Progenitor cell of endocrine pancreas (in vitro differentiated cells): ENCODE data around the gene KRT79. TPM values are rescaled to one million over a fixed set of nuclear protein-coding genes. Genes with fewer than 3 reads are reported as not detected.

Experiments
- DNase-seq: peaks from one replicate; pipeline ENCODE4 v3.0.0; 2021; ENCODE audit warnings: low spot score; ENCODE audit not compliant: unreplicated experiment
- H3K27ac Mint-ChIP-seq: 2 replicates; pipeline ENCODE4 v1.8.0; 2021; ENCODE audit warnings: mild to moderate bottlenecking, moderate library complexity, mixed read lengths
- H3K27me3 Mint-ChIP-seq: 2 replicates; pipeline ENCODE4 v1.8.0; 2021; ENCODE audit warnings: mixed read lengths
- H3K36me3 Mint-ChIP-seq: 2 replicates; pipeline ENCODE4 v1.8.0; 2022; ENCODE audit warnings: mixed read lengths; ENCODE audit not compliant: insufficient read depth
- H3K4me1 Mint-ChIP-seq: 2 replicates; pipeline ENCODE4 v1.8.0; 2021; ENCODE audit warnings: low read depth, mixed read lengths
- H3K4me3 Mint-ChIP-seq: 2 replicates; pipeline ENCODE4 v1.8.0; 2021; ENCODE audit warnings: low read depth, mild to moderate bottlenecking, moderate library complexity, mixed read lengths
- H3K9me3 Mint-ChIP-seq: 2 replicates; pipeline ENCODE4 v1.8.0; 2021; ENCODE audit warnings: low read depth, mixed read lengths
- total RNA-seq: library from RNA; stranded (reverse); gene quantifications from 2 replicates; pipeline ENCODE4 v1.2.1, GENCODE V29; 2021
- TF ChIP-seq, protein P1 (sequence below): fragments of 200-600 bp; sonication (generic); IDR thresholded peaks from one replicate; pipeline ENCODE4 v1.5.0; 2021; ENCODE audit warnings: antibody characterized with exemption, mild to moderate bottlenecking; ENCODE audit not compliant: unreplicated experiment

KRT79 gene
- total RNA-seq, 1 donor from 2014 or later = not detected

DNA sequence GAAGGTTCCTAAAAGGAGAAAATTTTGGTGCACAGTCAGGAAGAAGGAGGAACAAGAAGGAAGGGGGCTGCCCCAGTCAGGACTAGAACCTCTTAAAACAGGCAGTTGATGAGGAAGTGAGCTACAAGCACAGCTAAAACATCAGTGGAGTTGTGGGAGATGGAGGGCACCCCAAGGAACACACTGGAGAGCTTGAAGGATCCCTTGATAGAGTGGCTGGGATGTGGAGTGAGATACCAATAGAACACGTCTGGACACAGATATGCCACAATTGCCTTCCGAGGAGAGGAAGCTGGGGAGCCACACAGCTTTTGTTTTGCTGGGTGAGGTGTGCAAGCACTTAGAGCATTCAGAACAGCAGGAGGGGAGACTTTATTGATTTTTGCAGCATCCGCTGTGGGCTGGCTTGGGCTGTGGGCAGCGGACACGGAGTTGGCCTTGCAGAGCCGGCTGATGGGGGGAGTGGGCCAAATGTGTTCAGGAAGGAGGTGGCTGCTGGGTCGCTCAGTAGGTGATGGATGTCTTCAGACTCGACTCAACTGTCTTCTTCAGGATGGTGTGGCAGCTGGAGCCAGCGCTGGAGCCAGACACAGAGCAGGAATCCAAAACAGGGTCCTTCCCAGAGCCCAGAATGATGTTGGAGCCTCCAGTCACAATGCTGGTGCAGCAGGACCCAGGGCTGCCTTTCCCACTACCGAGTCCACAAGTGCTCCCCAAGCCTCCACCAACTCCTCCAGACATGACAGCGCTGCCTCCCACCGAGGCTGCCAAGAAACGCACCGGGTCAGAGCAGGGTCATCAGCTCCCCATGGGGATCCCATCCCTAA, 4.7 kb upstream of the KRT79 start:
- no peak overlapping the region for H3K4me3 Mint-ChIP-seq
- H3K27ac Mint-ChIP-seq = no peak overlapping the region
- TF ChIP-seq, protein P1, sequence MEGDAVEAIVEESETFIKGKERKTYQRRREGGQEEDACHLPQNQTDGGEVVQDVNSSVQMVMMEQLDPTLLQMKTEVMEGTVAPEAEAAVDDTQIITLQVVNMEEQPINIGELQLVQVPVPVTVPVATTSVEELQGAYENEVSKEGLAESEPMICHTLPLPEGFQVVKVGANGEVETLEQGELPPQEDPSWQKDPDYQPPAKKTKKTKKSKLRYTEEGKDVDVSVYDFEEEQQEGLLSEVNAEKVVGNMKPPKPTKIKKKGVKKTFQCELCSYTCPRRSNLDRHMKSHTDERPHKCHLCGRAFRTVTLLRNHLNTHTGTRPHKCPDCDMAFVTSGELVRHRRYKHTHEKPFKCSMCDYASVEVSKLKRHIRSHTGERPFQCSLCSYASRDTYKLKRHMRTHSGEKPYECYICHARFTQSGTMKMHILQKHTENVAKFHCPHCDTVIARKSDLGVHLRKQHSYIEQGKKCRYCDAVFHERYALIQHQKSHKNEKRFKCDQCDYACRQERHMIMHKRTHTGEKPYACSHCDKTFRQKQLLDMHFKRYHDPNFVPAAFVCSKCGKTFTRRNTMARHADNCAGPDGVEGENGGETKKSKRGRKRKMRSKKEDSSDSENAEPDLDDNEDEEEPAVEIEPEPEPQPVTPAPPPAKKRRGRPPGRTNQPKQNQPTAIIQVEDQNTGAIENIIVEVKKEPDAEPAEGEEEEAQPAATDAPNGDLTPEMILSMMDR = no peak
- no peaks in the 10 kb centered on the region for H3K9me3 Mint-ChIP-seq
- H3K4me1 Mint-ChIP-seq = no peaks in the 10 kb centered on the region
- no peaks in the 10 kb centered on the region for H3K36me3 Mint-ChIP-seq
- DNase-seq = no peak
- peaks cover 43% of the 10 kb centered on the region for H3K27me3 Mint-ChIP-seq

GRCh38 chr12:52837781-52838608, 3.9 kb upstream of the KRT79 start:
- no peaks in the 10 kb centered on the region for H3K36me3 Mint-ChIP-seq
- H3K4me3 Mint-ChIP-seq = no peak overlapping the region
- TF ChIP-seq, protein P1 = no peak
- no peak overlapping the region for H3K27ac Mint-ChIP-seq
- H3K27me3 Mint-ChIP-seq = peaks cover 43% of the 10 kb centered on the region
- H3K9me3 Mint-ChIP-seq = no peaks in the 10 kb centered on the region
- DNase-seq = no peak
- H3K4me1 Mint-ChIP-seq = no peaks in the 10 kb centered on the region

DNA sequence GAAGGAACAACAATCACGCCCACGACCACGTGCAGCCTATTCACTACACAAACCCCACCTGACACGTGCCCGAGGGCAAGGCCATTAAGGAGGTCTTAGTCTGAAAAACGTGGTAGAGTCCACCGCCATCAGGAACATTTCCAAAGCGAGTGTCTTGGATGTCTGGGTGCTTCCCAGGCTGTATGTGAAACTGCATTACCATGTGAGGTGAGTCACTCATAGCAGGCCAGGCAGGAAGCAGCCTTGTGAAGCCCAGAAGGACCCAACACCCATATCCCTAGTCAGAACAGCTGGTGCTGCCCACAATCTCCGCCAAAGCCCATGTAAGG, 3.3 kb upstream of the KRT79 start:
- H3K4me1 Mint-ChIP-seq = peaks cover 1% of the 10 kb centered on the region
- no peaks in the 10 kb centered on the region for H3K36me3 Mint-ChIP-seq
- no peaks in the 10 kb centered on the region for H3K9me3 Mint-ChIP-seq
- TF ChIP-seq, protein P1 = no peak
- H3K4me3 Mint-ChIP-seq = no peak overlapping the region
- no peak overlapping the region for H3K27ac Mint-ChIP-seq
- H3K27me3 Mint-ChIP-seq = peaks cover 42% of the 10 kb centered on the region
- DNase-seq = no peak

DNA sequence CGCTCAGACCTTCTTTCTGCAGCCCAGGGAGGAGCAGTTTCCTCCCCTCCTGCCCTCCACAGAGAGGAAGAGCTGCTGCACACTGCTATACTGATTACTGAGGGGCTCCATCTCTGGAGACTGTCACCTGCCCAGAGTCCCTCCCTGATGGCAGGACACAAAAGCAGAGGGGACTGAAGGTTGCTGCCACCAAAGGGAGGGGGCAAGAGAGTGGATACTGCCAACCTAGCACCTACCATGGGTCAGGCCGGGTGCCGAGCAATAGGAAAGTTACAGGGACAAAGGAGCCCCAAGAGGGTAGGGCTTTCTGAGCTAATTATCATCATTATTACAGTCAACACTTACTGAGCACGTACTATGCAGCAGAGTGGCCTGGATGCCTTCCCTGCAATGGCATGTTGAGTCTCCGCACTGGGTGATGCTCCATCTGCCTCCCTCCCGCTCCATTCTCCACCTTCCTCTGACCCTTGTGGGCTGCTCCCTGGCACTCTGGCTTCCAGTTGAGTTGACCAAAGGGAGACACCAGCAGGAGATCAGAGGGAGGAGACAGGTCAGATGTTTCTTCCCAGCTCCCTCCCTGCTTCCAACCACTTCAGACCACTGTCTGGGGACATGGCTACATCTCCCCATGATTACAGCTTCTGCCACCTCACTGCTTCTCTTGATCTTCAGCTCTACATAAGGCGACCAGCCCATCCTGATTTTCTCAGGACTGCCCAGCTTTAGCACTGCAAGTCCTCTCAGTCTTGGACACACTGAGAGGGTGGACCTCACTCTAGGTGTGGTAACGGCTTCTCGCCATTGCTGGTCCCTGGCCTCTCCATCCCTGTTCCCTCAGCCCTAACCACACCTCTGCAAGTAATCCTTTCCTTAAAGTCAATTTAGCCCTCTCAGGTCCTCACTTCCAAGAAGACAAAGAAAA, 2.6 kb upstream of the KRT79 start:
- no peak for DNase-seq

More for the DNA sequence above, 2.6 kb upstream of the KRT79 start:
- Mint-ChIP-seq H3K36me3 (no peaks in the 10 kb centered on the region), H3K4me1 (peaks cover 1% of the 10 kb centered on the region), H3K27ac (no peak overlapping the region), H3K9me3 (no peaks in the 10 kb centered on the region), H3K4me3 (no peak overlapping the region), H3K27me3 (peaks cover 40% of the 10 kb centered on the region)
- TF ChIP-seq, protein P1 = no peak
